ENCODE measurements around the gene TRIM43B.
"Not testable (repeated sequence)": the region's sequence is repeated elsewhere in the genome, so short reads cannot be mapped to it uniquely, and the experiment has no call there.

DNA sequence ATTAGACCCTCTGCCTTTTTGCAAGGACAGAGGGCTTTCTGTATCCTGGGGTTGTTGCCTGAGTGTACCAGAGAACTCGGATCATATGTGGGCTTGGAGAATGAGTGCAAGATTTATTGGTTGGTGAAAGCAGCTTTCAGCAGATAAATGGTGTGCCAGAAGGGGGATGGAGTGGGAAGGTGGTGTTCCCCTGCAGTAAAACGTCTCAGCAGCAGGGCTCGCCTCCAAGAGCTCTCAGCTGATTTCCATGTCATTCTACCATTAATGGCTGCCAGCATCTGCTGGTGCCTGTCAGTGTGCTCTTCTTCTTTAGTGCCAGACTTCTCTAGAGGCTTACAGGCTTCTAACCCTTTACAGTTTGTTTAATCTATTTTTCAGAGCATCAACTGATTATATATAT lies 16.6 kb downstream of the TRIM43B start:
- not testable (repeated sequence) for TF ChIP-seq ZNF274 (IDR thresholded peaks at IDR 0.05; ENCODE audit: low read length); ZNF274 (tag by site-specific recombination; IDR thresholded peaks at IDR 0.05; ENCODE audit: borderline replicate concordance); CTCF (tag by site-specific recombination; IDR thresholded peaks at IDR 0.05); KLF10 (tag by site-specific recombination; IDR thresholded peaks at IDR 0.05); ZBTB17 (tag by site-specific recombination; IDR thresholded peaks at IDR 0.05); ZNF777 (tag by site-specific recombination; IDR thresholded peaks at IDR 0.05; ENCODE audit: borderline replicate concordance); ZNF514 (tag by site-specific recombination; IDR thresholded peaks at IDR 0.05); ZNF132 (tag by site-specific recombination; IDR thresholded peaks at IDR 0.05; ENCODE audit: borderline replicate concordance)

Data from HEK293 (cell line).